HG02943 (cell line): ENCODE data around the gene SORT1.
"Not testable (repeated sequence)": the region's sequence is repeated elsewhere in the genome, so short reads cannot be mapped to it uniquely, and the experiment has no call there.

Experiments
- ATAC-seq: cut with Tn5 transposase; IDR thresholded peaks from one replicate; pipeline ENCODE4 v1.9.1; 2021; ENCODE audit warnings: mild to moderate bottlenecking, low read depth, moderate library complexity; ENCODE audit not compliant: unreplicated experiment

Gene SORT1

GRCh38 chr1:109383087-109383779 lies 14.5 kb downstream of the SORT1 start:
- ATAC-seq, result no peak

GRCh38 chr1:109381573-109381972 lies 16.1 kb downstream of the SORT1 start:
- no peak for ATAC-seq

DNA sequence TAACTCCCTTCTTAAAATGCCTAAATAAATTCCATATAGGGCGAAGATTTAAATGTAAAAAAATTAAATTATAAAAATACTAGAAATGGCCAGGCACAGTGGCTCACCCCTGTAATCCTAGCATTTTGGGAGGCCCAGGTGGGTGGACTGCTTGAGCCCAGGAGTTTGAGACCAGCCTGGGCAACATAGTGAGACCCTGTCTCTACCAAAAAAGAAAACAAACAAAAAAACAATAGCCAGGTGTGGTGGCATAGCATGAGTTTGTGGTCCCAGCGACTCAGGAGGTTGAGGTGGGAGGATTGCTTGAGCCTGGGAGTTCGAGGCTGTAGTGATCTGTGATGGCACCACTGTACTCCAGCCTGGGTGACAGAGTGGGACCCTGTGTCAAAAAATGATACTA lies 17.8 kb downstream of the SORT1 start:
- no peak for ATAC-seq

GRCh38 chr1:109379422-109379821 lies 18.3 kb downstream of the SORT1 start:
- ATAC-seq, result no peak

DNA sequence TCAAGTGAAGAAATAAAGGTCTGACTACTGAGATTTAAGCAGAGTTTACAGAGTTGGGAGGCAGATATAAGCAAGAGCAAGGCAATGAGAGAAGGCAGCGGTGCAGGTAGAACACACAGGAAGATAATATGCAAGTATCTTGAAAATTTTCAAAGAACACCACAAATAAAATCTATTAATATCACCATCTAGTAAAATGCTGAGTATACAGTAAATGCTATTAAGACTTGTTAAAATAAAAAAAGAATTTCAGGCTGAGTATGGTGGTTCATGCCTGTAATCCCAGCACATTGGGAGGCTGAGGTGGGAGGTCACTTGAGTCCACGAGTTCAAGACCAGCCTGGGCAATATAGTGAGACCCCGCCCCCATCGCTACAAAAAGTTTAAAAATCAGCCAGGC lies 20.0 kb downstream of the SORT1 start:
- no peak for ATAC-seq

DNA sequence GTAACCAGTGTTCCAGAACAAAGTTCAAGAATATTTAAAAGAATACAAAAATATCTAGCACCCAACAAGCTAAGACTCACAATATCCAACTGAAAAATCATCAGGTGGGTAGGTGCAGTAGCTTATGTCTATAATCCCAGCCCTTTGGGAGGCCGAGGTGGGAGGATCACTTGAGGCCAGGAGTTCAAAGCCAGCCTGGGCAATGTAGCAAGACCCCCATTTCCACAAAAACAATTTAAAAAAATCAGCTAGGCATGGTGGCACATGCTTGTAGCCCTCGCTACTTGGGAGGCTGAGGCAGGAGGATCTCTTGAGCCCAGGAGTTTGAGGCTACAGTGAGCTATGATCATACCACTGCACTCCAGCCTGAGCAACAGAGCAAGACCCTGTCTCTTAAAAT lies 24.0 kb downstream of the SORT1 start:
- ATAC-seq, result not testable (repeated sequence)

DNA sequence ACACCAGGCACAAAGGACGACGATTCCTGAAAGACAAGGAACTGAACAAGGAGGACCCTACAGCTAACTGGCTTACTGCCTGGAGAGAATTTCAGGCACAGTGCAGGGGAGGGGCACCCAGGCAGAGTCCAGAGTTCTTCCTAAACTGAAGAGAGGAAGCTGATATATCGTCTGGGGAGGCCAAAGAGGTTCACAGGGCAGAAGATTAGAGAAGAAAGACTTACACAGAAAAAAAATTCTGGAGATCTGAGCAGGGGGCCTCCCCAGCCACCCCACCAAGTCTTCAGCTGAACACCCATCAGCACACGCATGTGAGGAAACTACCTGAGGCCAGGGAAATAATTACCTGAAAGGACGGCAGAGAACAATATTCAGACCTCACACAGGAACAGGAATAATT lies 24.6 kb downstream of the SORT1 start:
- no peak for ATAC-seq

DNA sequence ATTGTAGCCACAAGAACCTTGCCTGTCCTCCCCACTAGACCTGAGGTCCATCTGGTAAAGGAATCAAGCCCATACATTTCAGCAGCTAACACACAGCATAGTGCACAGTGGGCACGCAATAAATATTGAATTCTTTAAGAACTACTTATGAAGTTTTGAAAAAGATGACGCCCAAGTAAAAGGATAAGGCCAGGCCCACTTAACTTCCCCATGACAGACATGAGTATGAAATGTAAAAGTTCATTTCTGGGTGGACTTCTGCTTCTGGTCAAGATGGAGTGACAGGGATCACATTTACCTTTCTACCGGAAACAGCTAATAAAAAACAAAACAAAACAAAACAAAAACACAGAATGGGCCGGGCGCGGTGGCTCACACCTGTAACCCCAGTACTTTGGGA lies 25.4 kb downstream of the SORT1 start:
- no peak for ATAC-seq

DNA sequence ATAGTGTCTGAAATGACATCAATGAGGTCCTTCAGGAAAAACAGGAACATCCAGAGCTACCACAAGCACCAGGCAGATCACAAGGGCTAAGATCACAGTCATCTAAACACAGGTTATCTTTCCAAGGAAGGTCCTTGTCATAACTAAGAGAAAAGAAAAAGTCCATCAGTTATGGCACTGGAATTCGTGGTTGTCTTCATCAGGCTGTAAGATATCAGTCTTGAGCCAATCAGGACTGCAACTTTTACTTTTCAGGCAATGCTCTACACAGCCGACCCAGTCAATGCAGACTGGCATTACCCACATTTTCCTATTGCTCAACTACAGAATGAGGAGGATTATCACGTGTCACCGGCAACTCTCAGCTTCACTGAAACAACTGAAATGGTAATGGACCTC lies 26.4 kb downstream of the SORT1 start:
- no peak for ATAC-seq

DNA sequence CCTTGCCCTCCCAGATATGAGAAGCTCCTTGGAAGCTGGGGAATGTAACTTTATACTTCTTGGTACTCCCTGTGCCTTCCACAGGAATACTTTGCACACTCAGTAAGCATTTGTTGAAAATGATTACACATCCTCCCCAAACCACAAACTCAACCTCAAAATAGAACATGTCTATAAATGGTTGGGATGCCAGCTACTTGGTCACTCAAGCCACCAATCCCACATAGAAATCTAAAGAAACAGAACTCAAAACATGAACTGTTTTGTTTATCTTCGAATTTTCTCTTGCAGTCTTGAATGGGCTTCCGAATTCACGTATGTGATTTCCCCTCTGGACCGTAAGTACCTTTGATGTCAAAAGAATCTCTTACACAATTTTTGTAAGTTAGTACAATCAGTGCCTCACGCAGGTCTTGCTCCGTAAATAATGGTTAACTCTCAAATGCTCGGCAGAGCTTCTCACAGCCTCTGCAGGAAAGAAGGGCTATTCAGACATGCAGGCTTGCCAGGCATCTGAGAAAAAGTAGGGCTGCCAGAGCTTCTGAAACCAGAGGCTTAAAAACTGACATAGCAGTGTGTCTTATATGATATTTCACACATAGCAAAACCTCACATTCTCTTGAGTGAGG lies 26.9 kb downstream of the SORT1 start:
- ATAC-seq, result no peak

DNA sequence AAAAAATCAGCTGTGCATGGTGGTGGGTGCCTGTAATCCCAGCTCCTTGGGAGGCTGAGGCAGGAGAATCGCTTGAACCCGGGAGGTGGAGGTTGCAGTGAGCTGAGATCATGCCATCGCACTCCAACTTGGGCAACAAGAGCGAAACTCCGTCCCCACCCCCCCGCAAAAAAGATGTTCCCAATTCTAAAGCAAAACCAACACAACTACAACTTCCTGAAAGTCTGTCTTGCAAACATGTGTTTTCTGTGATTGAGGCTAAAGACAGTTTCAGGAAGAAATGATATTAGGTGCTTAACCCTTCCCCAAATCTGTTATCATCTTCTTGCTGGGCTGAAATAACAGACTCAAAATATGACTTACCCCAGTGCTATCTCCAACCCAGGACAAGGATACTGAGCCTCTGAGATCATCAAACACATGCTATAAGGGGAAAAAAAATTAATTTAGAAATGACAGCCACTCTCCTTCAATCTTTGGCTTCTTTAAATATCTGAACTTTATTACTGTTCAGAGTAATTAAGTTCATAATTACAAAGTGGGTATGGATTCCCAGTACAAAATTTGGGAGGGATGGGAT lies 28.5 kb downstream of the SORT1 start:
- ATAC-seq, result no peak

- no peak for ATAC-seq
These were observed 29.3 kb downstream of the SORT1 start for GRCh38 chr1:109368464-109368863.

DNA sequence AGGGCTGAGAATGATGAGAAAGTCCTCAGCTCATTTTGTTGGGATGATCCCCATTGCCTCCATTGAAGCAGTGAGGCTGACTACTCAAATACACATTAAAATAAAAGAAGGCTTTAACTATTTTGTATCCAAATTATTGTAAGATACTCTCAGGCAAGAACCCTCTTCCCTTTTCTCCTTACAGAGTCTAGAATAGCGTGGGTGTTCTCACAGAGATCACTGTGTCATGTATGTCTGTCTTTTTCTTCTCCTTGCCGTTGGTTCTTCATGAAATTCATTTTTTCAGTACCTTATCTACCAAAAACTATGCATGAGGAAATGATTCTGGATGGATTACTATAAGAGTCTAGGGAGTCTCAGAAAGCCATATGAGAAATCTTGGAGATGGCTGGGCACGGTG lies 30.1 kb downstream of the SORT1 start:
- ATAC-seq, result no peak

GRCh38 chr1:109365642-109366204 lies 32.0 kb downstream of the SORT1 start:
- no peak for ATAC-seq

DNA sequence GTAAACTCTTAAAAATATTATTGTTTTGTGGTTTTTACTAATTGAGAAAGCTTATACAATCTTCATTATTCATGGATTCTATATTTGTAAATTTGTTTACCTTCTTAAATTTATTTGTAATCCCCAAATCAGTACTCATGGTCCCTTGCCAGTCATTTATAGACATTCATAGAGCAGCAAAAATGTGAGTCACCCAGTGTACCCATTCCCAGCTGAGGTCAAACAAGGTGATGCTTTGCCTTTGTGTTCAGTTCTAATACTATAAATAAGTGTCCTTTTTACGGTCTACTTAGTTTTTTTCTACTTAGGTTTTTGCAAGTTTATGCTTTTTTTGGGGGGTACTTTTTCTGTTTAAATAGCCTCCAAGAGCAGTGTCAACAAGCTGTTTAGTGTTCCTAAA lies 36.1 kb downstream of the SORT1 start:
- ATAC-seq, result no peak

DNA sequence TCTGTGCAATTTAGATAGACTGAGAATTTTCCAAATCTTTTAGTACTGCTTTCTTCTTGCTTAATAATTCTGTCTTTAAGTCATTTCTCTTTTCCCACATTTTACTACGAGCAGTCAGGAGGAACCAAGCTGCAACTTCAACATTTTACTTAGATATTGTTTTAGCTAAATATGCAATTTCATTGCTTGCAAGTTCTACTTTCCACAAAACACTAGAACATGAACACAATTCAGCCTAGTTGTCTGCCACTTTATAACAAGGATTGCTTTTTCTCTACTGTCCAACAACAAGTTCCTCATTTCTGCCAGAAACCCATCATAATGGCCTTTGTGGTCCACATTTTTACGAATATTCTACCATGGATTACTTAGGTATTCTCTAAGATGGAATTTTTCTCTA lies 36.6 kb downstream of the SORT1 start:
- ATAC-seq, result no peak

- ATAC-seq, result no peak
These were observed 40.1 kb downstream of the SORT1 start for GRCh38 chr1:109357616-109358015.

GRCh38 chr1:109356915-109357314 lies 40.8 kb downstream of the SORT1 start:
- ATAC-seq, result no peak

DNA sequence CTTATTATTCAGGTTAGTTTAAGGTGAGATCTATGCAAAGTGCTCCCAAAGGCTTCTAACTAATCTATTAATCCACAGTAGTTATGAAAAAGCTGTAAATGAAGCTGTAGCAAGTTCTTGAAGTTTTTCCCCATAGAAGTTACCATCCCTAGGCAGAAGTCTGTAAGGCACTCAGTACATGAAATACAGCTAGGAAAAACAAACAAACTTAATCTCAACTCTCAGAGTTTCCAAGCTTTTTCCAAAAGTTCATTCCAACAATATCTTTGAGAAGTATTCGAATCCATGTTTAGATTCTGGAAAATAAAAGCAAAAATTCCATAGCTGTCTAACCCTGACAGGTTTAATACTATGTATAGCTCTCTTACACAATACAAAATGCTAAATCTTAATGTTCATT lies 41.2 kb downstream of the SORT1 start:
- ATAC-seq, result no peak

DNA sequence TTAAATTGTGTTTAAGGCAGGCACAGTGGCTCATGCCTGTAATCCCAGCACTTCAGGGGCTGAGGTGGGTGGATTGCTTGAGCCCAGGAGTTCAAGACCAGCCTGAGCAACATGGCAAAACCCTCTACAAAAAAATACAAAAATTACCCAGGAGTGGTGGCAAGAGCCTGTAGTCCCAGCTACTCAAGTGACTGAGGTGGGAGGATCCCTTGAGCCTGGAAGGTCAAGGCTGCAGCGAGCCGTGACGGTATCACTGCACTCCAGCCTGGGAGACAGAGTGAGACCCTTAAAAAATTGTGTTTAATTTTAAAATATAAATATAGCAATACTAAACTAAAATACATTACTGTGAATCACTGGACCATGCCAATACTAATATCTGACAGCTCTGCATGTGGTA lies 42.8 kb downstream of the SORT1 start:
- ATAC-seq, result no peak

GRCh38 chr1:109351457-109351856 lies 46.3 kb downstream of the SORT1 start:
- ATAC-seq, result no peak

- no peak for ATAC-seq
These were observed 47.1 kb downstream of the SORT1 start for GRCh38 chr1:109350655-109351054.
